MV-4-11 (cell line): Measurements from ENCODE around the gene IL1RAPL2.
"Not testable (repeated sequence)": the region's sequence is repeated elsewhere in the genome, so short reads cannot be mapped to it uniquely, and the experiment has no call there.

Source experiments
- DNase-seq: peaks from one replicate; lab custom pipeline; 2025; lab: John Stamatoyannopoulos, UW

Gene IL1RAPL2

GRCh38 chrX:104854790-104855340 is 288.9 kb downstream of the IL1RAPL2 start:
- no peak for DNase-seq

- DNase-seq: no peak
Measured at GRCh38 chrX:104863466-104863865, 297.5 kb downstream of the IL1RAPL2 start.

GRCh38 chrX:104864296-104864695 is 298.3 kb downstream of the IL1RAPL2 start:
- no peak for DNase-seq

GRCh38 chrX:104877504-104877903 is 311.5 kb downstream of the IL1RAPL2 start:
- DNase-seq: no peak

- DNase-seq: no peak
Measured at GRCh38 chrX:104902070-104902469, 336.1 kb downstream of the IL1RAPL2 start.

GRCh38 chrX:104909694-104910093 is 343.7 kb downstream of the IL1RAPL2 start:
- not testable (repeated sequence) for DNase-seq

GRCh38 chrX:104913348-104913747 is 347.3 kb downstream of the IL1RAPL2 start:
- no peak for DNase-seq

- DNase-seq: not testable (repeated sequence)
Measured at GRCh38 chrX:104914686-104915085, 348.7 kb downstream of the IL1RAPL2 start.

GRCh38 chrX:104918122-104918521 is 352.1 kb downstream of the IL1RAPL2 start:
- DNase-seq: no peak

GRCh38 chrX:104921584-104922205 is 355.7 kb downstream of the IL1RAPL2 start:
- DNase-seq: no peak

GRCh38 chrX:104922206-104922621 is 356.2 kb downstream of the IL1RAPL2 start:
- peak; percentile 56 for DNase-seq

- DNase-seq: no peak
Measured at GRCh38 chrX:104929324-104929723, 363.3 kb downstream of the IL1RAPL2 start.

- no peak for DNase-seq
Measured at GRCh38 chrX:104935581-104935980, 369.6 kb downstream of the IL1RAPL2 start.

GRCh38 chrX:104953251-104953650 is 387.3 kb downstream of the IL1RAPL2 start:
- DNase-seq: no peak

- no peak for DNase-seq
Measured at GRCh38 chrX:104961926-104962325, 395.9 kb downstream of the IL1RAPL2 start.

GRCh38 chrX:104968241-104968640 is 402.2 kb downstream of the IL1RAPL2 start:
- DNase-seq: no peak

- no peak for DNase-seq
Measured at GRCh38 chrX:104972737-104973136, 406.7 kb downstream of the IL1RAPL2 start.

- no peak for DNase-seq
Measured at GRCh38 chrX:104987063-104987462, 421.1 kb downstream of the IL1RAPL2 start.

GRCh38 chrX:104988038-104988437 is 422.0 kb downstream of the IL1RAPL2 start:
- DNase-seq: no peak

- no peak for DNase-seq
Measured at GRCh38 chrX:104995546-104995945, 429.5 kb downstream of the IL1RAPL2 start.

GRCh38 chrX:105006103-105006502 is 440.1 kb downstream of the IL1RAPL2 start:
- no peak for DNase-seq

GRCh38 chrX:105006996-105007395 is 441.0 kb downstream of the IL1RAPL2 start:
- no peak for DNase-seq

- no peak for DNase-seq
Measured at GRCh38 chrX:105013719-105014118, 447.7 kb downstream of the IL1RAPL2 start.

GRCh38 chrX:105017641-105018040 is 451.6 kb downstream of the IL1RAPL2 start:
- no peak for DNase-seq
